Activated CD4-positive, CD25-positive, alpha-beta regulatory T cell treated with anti-CD3 and anti-CD28 coated beads, Interleukin-2, amount 50 U/mL, for 24 hours (primary cell): ENCODE data around the gene NIM1K.
A peak's percentile ranks its signal among the peaks of the same experiment; 100 is the strongest.
"Not testable (repeated sequence)": the region's sequence is repeated elsewhere in the genome, so short reads cannot be mapped to it uniquely, and the experiment has no call there.

Source experiments
- ATAC-seq, 2 donors: fragments of 150-1000 bp; cut with Tn5 transposase; one replicate each; pipeline ENCODE4 v1.10.0; 2021; ENCODE audit warnings: mild to moderate bottlenecking in 1 of 2, moderate library complexity in 1 of 2

The NIM1K gene

GRCh38 chr5:43191740-43192557 lies at the start of gene NIM1K:
Gene NIM1K, plus strand, starts transcription at chr5:43192225. Its CDS starts 53,551 bp downstream, at chr5:43245776.
- ATAC-seq, result peak; percentile 39 to 50

DNA sequence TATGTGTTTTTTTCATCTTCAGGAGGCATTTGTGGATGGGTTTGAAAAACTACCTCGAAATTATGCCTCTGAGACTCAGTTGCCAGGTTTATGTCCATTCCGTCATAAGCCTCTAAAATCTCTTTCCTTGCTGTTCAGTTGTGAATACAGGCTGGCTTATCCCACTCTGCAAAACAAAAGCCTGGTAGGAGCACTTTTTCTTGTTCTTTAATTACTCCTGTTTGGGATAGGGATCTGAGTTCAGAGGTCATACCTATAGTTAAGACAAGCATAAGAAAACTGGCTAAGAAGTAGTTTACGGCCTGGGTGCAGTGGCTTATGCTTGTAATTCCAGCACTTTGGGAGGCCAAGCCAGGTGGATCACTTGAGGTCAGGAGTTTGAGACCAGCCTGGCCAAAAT lies 47.0 kb upstream of the NIM1K start:
- no peak for ATAC-seq

- ATAC-seq, result no peak
Measured at GRCh38 chr5:43146958-43147357, 45.1 kb upstream of the NIM1K start.

DNA sequence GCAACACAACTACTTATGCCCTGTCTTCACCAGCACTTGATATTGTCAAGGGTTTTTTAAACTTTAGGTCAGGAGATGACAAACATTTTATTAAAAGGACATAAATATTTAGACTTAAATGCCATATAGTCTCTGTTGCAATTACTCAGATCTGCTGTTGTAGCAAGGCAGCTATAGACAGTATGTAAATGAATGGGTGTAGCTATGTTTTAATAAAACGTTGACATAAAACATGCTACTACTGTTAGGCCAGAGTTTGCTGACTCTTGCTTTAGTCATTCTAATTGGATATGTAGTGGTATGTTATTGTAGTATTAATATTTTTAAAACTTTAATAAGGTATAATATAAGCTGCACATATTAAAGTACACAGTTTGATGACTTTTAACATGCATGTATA lies 43.6 kb upstream of the NIM1K start:
- ATAC-seq, result no peak

GRCh38 chr5:43149231-43149630 lies 42.8 kb upstream of the NIM1K start:
- no peak for ATAC-seq

- no peak for ATAC-seq
Measured at GRCh38 chr5:43150075-43150474, 42.0 kb upstream of the NIM1K start.

DNA sequence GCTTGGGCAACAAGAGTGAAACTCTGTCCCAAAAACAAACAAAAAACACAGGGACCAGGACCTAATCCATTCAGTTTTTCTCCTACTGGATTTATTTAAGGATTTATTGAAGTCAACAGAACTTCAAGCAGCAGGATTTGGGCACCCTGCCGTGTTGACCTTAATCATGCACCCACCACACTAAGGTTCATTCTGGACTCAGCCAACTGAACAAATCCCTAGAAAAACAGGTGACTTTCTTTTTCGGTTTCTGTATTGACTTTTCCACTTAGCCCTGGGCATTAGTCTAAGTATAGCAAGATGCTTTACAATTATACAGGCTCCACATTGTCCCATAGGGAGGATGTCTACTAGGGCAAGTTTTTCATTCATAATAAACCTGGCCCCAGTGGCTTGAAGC lies 41.3 kb upstream of the NIM1K start:
- no peak for ATAC-seq

DNA sequence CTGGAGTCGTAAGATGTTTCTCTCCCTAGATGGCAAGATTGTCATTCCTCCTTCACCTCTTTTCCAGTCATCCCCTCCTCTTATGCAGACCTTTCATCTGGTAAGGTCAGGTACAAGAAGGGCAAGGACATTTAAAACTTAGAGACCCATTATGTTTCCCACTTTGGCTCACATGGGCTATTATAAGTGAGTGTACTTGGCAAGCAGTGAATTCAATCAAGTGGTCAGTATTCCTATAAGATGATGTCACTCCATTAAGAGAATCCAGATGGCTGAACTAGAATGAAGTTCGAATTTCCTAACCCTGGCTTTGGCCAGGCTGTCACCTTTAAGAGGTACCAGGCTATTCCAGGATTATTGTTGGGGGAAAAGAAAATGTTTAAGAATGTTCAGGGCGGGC lies 39.1 kb upstream of the NIM1K start:
- ATAC-seq, result no peak

- ATAC-seq, result no peak
Measured at GRCh38 chr5:43154469-43154868, 37.6 kb upstream of the NIM1K start.

- peak; percentile 13 to 24 for ATAC-seq
Measured at GRCh38 chr5:43155394-43156096, 36.5 kb upstream of the NIM1K start.

DNA sequence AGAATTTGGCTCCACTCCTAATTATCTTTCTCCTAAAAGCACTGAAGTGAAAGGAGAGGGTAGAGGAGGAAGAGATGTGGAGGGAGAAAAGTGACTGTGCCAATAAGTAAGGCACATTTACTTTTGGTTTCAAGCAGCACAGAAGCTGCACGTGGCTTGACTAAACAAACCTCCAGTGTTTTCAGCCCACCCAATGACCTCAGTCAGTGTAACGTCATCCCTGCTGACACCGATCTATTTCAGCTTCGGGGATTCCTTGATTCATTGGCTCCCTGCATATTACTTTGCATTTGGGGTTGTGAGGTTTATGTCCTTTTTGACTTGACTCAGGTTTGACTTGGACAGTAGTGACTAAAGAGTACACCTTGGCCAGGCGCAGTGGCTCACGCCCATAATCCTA lies 35.6 kb upstream of the NIM1K start:
- ATAC-seq, result peak in 1 of 2 donors; percentile 58

- ATAC-seq, result no peak
Measured at GRCh38 chr5:43157068-43157467, 35.0 kb upstream of the NIM1K start.

DNA sequence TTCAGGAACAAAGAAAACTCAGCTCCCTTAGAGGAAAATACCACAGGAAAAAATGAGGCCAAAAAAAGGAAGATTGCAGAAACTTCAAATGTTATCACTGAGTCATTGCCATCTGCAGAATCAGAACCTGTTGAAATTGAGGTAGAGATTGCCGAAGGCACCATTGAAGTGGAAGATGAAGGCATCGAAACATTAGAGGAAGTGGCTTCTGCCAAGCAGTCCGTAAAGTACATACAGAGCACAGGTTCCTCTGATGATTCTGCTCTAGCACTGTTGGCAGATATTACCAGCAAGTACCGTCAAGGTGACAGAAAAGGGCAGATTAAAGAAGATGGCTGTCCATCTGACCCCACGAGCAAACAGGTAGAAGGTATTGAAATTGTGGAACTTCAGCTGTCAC lies 30.8 kb upstream of the NIM1K start:
- ATAC-seq, result no peak

DNA sequence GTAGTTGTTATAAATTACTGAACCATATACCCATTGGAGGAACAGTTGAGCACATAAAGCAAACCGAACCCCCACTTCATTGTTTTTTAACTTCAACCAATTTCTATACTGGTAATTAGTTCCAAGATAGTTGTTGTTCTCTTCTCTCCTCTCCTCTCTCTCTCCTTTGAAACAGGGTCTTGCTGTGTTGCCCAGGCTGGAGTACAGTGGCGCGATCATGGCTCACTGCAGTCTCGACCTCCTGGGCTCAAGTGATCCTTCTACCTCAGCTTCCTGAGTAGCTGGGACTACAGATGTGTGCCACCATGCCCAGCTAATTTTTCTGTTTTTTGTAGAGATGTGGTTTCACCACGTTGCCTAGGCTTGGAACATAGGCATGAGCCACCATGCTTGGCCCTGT lies 27.2 kb upstream of the NIM1K start:
- not testable (repeated sequence) for ATAC-seq

DNA sequence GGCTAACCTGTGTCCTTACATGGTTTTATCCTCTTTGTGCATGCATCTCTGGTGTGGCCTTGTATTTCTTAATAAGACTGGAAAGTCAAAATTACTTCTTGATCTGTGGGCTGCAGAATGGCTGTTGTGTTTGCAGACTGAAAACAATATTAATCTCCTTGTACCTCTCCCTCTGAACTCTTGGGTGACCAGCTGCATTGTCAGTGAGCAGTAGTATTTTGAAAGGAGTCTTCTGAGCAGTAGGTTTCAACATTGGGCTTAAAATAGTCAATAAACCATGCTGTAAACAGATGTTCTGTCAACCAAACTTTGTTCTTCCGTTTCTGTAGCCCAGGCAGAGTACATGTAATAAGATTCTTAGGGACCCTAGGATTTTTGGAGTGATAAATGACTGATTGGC lies 26.7 kb upstream of the NIM1K start:
- no peak for ATAC-seq

- ATAC-seq, result no peak
Measured at GRCh38 chr5:43168175-43168574, 23.9 kb upstream of the NIM1K start.

DNA sequence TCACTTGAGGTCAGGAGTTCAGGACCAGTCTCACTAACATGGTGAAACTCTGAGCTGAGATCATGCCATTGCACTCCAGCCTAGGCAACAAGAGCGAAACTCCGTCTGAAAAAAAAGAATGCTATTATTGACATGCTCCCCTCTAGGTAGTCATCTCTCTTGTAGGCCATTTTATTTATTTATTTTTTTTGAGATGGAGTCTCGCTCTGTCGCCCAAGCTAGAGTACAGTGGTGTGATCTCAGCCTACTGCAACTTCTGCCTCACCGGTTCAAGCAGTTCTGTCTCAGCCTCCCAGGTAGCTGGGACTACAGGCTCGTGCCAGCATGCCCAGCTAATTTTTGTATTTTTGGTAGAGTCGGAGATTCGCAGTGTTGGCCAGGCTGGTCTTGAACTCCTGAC lies 20.6 kb upstream of the NIM1K start:
- no peak for ATAC-seq

- no peak for ATAC-seq
Measured at GRCh38 chr5:43171926-43172325, 20.1 kb upstream of the NIM1K start.

GRCh38 chr5:43172779-43173178 lies 19.2 kb upstream of the NIM1K start:
- no peak for ATAC-seq

GRCh38 chr5:43174586-43174985 lies 17.4 kb upstream of the NIM1K start:
- no peak for ATAC-seq

GRCh38 chr5:43179836-43180235 lies 12.2 kb upstream of the NIM1K start:
- no peak for ATAC-seq

GRCh38 chr5:43182421-43182820 lies 9.6 kb upstream of the NIM1K start:
- no peak for ATAC-seq

- ATAC-seq, result not testable (repeated sequence)
Measured at GRCh38 chr5:43183101-43183500, 8.9 kb upstream of the NIM1K start.
